ENCODE measurements around the gene IFT80. TPM values are rescaled to one million over a fixed set of nuclear protein-coding genes. Genes with fewer than 3 reads are reported as not detected.

Gene IFT80
- total and polyA plus RNA-seq, 10 of the 15 experiments (the other 5 are each of a cell fraction or from before 2014, with no cell fraction given) = 6.5 to 21.5 (median 14.1) TPM

DNA sequence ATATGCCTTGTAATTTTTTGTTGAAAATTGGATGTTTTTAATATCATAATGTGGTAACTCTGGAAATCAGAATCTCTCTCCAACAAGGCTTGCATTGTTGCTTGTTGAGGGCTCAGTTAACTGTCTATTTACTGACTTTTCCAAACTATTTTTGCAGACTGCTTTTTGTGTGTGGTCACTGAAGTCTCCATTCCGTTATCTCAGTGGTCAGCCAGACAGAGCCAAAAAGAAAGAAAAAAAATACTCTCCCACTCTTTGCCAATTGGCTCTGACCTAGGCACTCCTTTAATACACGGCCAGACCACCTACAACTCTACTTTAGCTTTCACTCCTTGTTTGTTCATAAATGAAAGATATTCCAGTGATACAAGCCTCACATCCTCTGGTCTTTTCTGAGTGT lies 52.5 kb downstream of the IFT80 start:
- DNase-seq (ENCODE audit: low read depth, low spot score) (no peak), FAIRE-seq (no peak), ATAC-seq (no peak)
- 100% methylated on average over 2 of the region's 2 CpGs for WGBS (ENCODE audit: insufficient coverage, insufficient replicate concordance, low lambda C conversion rate, missing lambda C conversion rate)
- ChIA-PET POLR2A (no interaction called here), RAD21 (ENCODE audit: unreplicated experiment) (no interaction called here), SMC1A (ENCODE audit: uncharacterized antibody, unreplicated experiment) (interaction anchor here (0.8 kb wide), 1 partner anchor 10 kb away, joined by 3 read pairs; no protein-coding TSS in a partner anchor), CTCF (no interaction called here)
- Histone ChIP-seq H3K4me2 (ENCODE audit: control insufficient read depth, insufficient read depth) (no peak overlapping the region), H3K9me3 (replicated peaks; ENCODE audit: control insufficient read depth, insufficient read depth, low read length) (no peaks in the 10 kb centered on the region), H3K27ac (ENCODE audit: control insufficient read depth, insufficient read depth) (no peak overlapping the region), H3K36me3 (ENCODE audit: control insufficient read depth in 2 of 2, insufficient read depth in 2 of 2, low read length in 1 of 2) (no peaks in the 10 kb centered on the region), H3K4me1 (ENCODE audit: control insufficient read depth, insufficient read depth, low read length) (no peaks in the 10 kb centered on the region), H3K79me2 (ENCODE audit: control insufficient read depth, insufficient read depth, low read length) (no peaks in the 10 kb centered on the region), H3K9ac (ENCODE audit: control insufficient read depth, insufficient read depth, low read length) (no peak overlapping the region), H2AFZ (ENCODE audit: control insufficient read depth, low read depth, low read length) (no peak overlapping the region), H3K4me3 (no peak overlapping the region), H4K20me1 (ENCODE audit: control insufficient read depth, insufficient read depth) (no peaks in the 10 kb centered on the region), H3K27me3 (replicated peaks in 1 of 2; ENCODE audit: control insufficient read depth in 2 of 2, insufficient read depth in 2 of 2, low read length in 1 of 2) (no peaks in the 10 kb centered on the region)
- in situ Hi-C loops (cut with MboI) = no loop called here
- no TSS peak for BruUV-seq (replicated peaks)
- intact Hi-C loops (cut with micrococcal nuclease; ENCODE audit: unreplicated experiment) = no loop called here
- TF ChIP-seq SP1 (IDR thresholded peaks at IDR 0.05; ENCODE audit: low read depth, low read length) (no peak), NRF1 (conservative IDR thresholded peaks at IDR 0.05; ENCODE audit: low read depth, low read length) (no peak), CBFB (IDR thresholded peaks at IDR 0.05; ENCODE audit: low read depth) (no peak), CEBPB (IDR thresholded peaks at IDR 0.05; ENCODE audit: borderline replicate concordance in 1 of 2, low read depth in 2 of 2, low read length in 2 of 2) (no peak), NFYB (IDR thresholded peaks at IDR 0.05; ENCODE audit: insufficient read depth, low read depth, low read length) (no peak), SMAD1 (IDR thresholded peaks at IDR 0.05; ENCODE audit: low read depth, partially characterized antibody) (no peak), KDM1A (IDR thresholded peaks at IDR 0.05; ENCODE audit: borderline replicate concordance) (no peak), ETV6 (conservative IDR thresholded peaks at IDR 0.05 in 1 of 2, IDR thresholded peaks at IDR 0.05 in 1 of 2; ENCODE audit: borderline replicate concordance in 1 of 2, low read depth in 1 of 2) (no peak), YY1 (IDR thresholded peaks at IDR 0.05; ENCODE audit: low read depth, low read length) (no peak), GABPA (IDR thresholded peaks at IDR 0.05; ENCODE audit: low read depth) (no peak)
- TF ChIP-seq, protein P1, sequence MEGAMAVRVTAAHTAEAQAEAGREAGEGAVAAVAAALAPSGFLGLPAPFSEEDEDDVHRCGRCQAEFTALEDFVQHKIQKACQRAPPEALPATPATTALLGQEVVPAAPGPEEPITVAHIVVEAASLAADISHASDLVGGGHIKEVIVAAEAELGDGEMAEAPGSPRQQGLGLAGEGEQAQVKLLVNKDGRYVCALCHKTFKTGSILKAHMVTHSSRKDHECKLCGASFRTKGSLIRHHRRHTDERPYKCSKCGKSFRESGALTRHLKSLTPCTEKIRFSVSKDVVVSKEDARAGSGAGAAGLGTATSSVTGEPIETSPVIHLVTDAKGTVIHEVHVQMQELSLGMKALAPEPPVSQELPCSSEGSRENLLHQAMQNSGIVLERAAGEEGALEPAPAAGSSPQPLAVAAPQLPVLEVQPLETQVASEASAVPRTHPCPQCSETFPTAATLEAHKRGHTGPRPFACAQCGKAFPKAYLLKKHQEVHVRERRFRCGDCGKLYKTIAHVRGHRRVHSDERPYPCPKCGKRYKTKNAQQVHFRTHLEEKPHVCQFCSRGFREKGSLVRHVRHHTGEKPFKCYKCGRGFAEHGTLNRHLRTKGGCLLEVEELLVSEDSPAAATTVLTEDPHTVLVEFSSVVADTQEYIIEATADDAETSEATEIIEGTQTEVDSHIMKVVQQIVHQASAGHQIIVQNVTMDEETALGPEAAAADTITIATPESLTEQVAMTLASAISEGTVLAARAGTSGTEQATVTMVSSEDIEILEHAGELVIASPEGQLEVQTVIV (IDR thresholded peaks at IDR 0.05; ENCODE audit: borderline replicate concordance, partially characterized antibody) = no peak
- TF ChIP-seq, protein P2, sequence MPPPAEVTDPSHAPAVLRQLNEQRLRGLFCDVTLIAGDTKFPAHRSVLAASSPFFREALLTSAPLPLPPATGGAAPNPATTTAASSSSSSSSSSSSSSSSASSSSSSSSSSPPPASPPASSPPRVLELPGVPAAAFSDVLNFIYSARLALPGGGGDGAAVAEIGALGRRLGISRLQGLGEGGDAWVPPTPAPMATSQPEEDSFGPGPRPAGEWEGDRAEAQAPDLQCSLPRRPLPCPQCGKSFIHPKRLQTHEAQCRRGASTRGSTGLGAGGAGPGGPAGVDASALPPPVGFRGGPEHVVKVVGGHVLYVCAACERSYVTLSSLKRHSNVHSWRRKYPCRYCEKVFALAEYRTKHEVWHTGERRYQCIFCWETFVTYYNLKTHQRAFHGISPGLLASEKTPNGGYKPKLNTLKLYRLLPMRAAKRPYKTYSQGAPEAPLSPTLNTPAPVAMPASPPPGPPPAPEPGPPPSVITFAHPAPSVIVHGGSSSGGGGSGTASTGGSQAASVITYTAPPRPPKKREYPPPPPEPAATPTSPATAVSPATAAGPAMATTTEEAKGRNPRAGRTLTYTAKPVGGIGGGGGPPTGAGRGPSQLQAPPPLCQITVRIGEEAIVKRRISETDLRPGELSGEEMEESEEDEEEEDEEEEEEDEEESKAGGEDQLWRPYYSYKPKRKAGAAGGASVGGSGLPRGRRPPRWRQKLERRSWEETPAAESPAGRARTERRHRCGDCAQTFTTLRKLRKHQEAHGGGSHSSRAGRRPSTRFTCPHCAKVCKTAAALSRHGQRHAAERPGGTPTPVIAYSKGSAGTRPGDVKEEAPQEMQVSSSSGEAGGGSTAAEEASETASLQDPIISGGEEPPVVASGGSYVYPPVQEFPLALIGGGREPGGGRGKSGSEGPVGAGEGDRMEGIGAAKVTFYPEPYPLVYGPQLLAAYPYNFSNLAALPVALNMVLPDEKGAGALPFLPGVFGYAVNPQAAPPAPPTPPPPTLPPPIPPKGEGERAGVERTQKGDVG (CRISPR knock-in tag; IDR thresholded peaks at IDR 0.05) = no peak
- TF ChIP-seq, protein P3, sequence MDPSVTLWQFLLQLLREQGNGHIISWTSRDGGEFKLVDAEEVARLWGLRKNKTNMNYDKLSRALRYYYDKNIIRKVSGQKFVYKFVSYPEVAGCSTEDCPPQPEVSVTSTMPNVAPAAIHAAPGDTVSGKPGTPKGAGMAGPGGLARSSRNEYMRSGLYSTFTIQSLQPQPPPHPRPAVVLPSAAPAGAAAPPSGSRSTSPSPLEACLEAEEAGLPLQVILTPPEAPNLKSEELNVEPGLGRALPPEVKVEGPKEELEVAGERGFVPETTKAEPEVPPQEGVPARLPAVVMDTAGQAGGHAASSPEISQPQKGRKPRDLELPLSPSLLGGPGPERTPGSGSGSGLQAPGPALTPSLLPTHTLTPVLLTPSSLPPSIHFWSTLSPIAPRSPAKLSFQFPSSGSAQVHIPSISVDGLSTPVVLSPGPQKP (IDR thresholded peaks at IDR 0.05; ENCODE audit: low read depth, low read length) = no peak

All from GM12878 (cell line).